ENCODE measurements around the gene ARL2. TPM values are rescaled to one million over a fixed set of nuclear protein-coding genes. Genes with fewer than 3 reads are reported as not detected.

Gene ARL2
- polyA plus RNA-seq, 1 donor: 83.3 TPM

DNA sequence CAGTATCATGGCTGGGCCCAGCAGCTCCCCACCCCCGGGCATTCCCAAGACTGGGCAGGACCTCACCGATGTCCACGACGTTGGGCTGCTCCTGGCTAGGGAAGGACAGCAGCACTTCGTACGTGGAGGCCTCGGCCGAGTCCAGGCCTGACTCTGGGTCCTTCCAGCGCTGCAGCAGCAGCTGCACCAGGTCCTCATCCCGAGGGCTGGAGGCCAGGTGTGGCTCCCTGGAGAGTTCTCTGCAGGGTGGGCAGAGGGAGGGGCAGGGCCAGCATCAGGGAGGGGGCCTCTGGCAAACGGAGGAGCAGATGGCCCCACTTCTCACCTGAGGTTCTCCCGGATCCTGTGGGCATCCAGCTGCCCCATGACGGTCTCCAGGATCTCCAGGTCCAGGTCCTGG is 44.1 kb downstream of the ARL2 start:
- H3K27ac ChIP-seq (ENCODE audit: low read length): no peak overlapping the region
- H3K9me3 ChIP-seq (ENCODE audit: control insufficient read depth, low read depth, low read length): no peaks in the 10 kb centered on the region
- no peak for DNase-seq
- no peaks in the 10 kb centered on the region for H3K36me3 ChIP-seq (ENCODE audit: control insufficient read depth, insufficient read depth, low read length)
- no CpG with 5 or more reads among the region's 13 CpGs for WGBS (ENCODE audit: insufficient coverage, low lambda C conversion rate)
- no peak overlapping the region for H3K4me3 ChIP-seq (ENCODE audit: low read length)
- peaks cover 32% of the 10 kb centered on the region for H3K4me1 ChIP-seq (ENCODE audit: control insufficient read depth, insufficient read depth, low read length)
- H3K27me3 ChIP-seq (ENCODE audit: control insufficient read depth, insufficient read depth, low read length): no peaks in the 10 kb centered on the region

DNA sequence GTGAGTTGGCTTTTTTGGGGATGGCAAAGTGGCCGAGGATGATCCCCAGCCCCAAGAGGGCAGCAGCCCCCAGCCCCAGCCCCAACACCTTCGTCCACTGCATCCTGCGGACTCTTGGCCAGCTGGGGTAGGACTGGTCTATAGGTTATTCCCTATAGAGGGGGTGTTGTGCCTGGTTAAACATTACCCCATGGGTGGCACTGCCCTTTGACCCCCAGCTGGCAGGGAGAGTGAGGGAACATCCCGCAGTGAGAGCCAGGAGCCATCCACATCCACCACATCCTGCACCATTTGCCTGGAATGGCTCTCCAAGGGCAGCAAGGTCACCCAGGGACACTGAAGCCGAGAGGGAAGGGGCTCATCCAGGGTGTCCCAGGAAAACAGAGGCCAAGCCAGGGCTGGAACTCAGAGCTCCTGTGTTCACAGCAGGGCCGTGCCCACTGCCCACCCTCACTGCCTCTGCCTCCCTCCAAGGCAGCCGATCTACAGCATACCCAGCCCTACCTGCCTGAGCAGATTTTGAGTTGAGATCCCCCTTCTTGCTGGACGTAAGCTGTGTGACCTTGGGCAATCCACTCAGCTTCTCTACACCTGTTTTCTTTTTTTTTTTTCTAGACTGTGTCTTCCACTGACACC is 44.6 kb downstream of the ARL2 start, which contains the start of gene NAALADL1:
TSS of gene NAALADL1 (minus strand) at position 135 of the 636 bp plus-strand sequence. CDS start at position 103, 32 bp downstream.
- no peak within 1 kb of the TSS for H3K4me3 ChIP-seq (ENCODE audit: low read length)
- no CpG with 5 or more reads among the region's 8 CpGs for whole genome bisulfite sequencing (ENCODE audit: insufficient coverage, low lambda C conversion rate)
- no peaks in the 10 kb centered on the region for H3K27me3 ChIP-seq (ENCODE audit: control insufficient read depth, insufficient read depth, low read length)
- H3K4me1 ChIP-seq (ENCODE audit: control insufficient read depth, insufficient read depth, low read length): peaks cover 31% of the 10 kb centered on the region
- H3K9me3 ChIP-seq (ENCODE audit: control insufficient read depth, low read depth, low read length): no peaks in the 10 kb centered on the region
- no peaks in the 10 kb centered on the region for H3K36me3 ChIP-seq (ENCODE audit: control insufficient read depth, insufficient read depth, low read length)
- DNase-seq: peak in 1 of 2 donors; percentile 37
- no peak within 1 kb of the TSS for H3K27ac ChIP-seq (ENCODE audit: low read length)

DNA sequence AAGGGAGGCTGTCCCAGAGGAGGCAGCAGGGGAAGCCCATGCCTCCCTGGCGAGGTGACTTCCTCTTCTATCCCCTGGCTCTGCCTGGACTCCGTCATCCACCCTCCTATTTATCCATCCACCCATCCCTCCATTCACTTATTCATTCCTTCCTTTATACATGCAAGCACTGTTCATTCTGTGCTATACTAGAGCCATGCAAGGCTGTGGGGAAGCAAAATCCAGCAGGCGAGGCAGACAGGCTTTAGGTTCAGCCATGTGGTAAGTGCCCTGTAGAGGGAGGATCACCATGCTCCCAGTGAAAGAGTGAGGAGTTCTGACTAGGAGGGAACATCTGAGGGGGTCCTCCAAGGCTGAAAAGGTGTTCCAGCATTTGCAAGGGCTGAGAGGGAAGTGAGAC is 45.6 kb downstream of the ARL2 start:
- H3K4me1 ChIP-seq (ENCODE audit: control insufficient read depth, insufficient read depth, low read length): peaks cover 21% of the 10 kb centered on the region
- H3K4me3 ChIP-seq (ENCODE audit: low read length): no peak overlapping the region
- no peak overlapping the region for H3K27ac ChIP-seq (ENCODE audit: low read length)
- no peaks in the 10 kb centered on the region for H3K9me3 ChIP-seq (ENCODE audit: control insufficient read depth, low read depth, low read length)
- no CpG with 5 or more reads among the region's 3 CpGs for WGBS (ENCODE audit: insufficient coverage, low lambda C conversion rate)
- DNase-seq: no peak
- no peaks in the 10 kb centered on the region for H3K36me3 ChIP-seq (ENCODE audit: control insufficient read depth, insufficient read depth, low read length)
- H3K27me3 ChIP-seq (ENCODE audit: control insufficient read depth, insufficient read depth, low read length): no peaks in the 10 kb centered on the region

DNA sequence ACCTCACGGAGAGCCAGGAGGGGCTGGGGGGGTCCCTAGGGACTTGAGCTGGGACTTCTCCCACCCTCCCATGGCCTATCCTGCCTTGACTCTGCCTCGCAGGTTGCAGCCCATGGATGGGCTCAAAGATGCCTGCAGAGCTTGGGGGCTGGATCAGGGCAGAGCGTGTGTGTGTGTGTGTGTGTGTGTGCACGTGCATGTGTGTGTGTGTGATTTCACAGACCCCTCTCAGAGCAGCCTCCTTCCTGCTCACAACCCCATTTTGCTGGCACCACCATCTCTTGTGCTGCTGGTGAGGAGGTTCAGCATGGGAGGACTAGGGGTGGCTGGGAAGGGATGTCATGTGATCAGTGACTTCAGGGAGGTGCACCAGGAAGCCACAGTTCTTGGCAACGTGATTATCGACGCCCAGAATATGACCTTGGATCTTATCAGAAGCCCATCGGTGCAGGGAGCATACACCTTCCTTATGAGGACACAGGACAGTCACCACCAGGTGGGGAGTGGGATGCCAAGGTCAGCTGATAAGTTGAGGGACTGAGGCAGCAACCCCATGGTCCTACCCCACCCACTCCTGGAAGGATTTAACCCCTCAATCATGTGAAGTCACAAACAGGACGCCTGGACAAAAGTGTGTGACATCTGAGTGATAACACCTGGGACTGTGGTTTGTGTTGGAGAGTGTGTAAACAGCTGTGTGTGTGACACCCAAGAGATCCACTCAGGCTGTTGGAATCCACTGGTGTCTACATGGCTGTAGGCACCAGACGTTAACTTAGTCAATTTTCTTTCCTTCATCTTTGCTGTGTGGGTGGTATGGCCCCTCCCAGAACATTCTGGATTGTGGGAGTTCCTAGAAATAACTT is 46.2 kb downstream of the ARL2 start:
- no CpG with 5 or more reads among the region's 10 CpGs for WGBS (ENCODE audit: insufficient coverage, low lambda C conversion rate)
- Histone ChIP-seq H3K4me1 (ENCODE audit: control insufficient read depth, insufficient read depth, low read length) (peaks cover 20% of the 10 kb centered on the region), H3K27ac (ENCODE audit: low read length) (no peak overlapping the region), H3K4me3 (ENCODE audit: low read length) (no peak overlapping the region), H3K9me3 (ENCODE audit: control insufficient read depth, low read depth, low read length) (no peaks in the 10 kb centered on the region), H3K27me3 (ENCODE audit: control insufficient read depth, insufficient read depth, low read length) (no peaks in the 10 kb centered on the region), H3K36me3 (ENCODE audit: control insufficient read depth, insufficient read depth, low read length) (no peaks in the 10 kb centered on the region)
- peak in 1 of 2 donors; percentile 61 for DNase-seq

DNA sequence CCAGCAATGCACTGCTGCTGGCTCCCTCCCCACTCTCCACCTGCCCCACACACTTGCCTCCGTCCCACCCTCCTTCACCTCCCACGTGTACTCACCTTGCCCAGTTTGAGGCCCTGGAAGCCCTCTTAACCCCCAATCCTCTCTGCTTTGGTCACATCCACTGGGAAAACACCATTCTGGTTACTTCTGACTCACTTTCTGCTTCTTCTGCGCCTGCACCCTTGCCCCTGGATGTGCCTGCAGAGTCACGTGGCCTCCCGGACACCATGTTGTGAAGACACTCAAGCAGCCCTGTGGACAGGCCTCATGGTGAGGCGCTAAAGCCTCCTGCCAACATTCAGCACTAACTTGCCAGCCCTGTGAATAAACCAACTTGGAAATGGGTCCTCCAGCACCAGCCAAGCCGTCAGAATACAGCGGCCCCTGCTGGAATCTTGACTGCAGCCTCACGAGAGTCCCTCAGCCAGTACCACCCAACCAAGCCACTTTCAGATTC is 47.0 kb downstream of the ARL2 start:
- Histone ChIP-seq H3K4me3 (ENCODE audit: low read length) (no peak overlapping the region), H3K27ac (ENCODE audit: low read length) (no peak overlapping the region), H3K4me1 (ENCODE audit: control insufficient read depth, insufficient read depth, low read length) (peaks cover 26% of the 10 kb centered on the region), H3K27me3 (ENCODE audit: control insufficient read depth, insufficient read depth, low read length) (no peaks in the 10 kb centered on the region), H3K9me3 (ENCODE audit: control insufficient read depth, low read depth, low read length) (no peaks in the 10 kb centered on the region), H3K36me3 (ENCODE audit: control insufficient read depth, insufficient read depth, low read length) (no peaks in the 10 kb centered on the region)
- no peak for DNase-seq
- WGBS (ENCODE audit: insufficient coverage, low lambda C conversion rate): 75% methylated on average over 2 of the region's 9 CpGs

DNA sequence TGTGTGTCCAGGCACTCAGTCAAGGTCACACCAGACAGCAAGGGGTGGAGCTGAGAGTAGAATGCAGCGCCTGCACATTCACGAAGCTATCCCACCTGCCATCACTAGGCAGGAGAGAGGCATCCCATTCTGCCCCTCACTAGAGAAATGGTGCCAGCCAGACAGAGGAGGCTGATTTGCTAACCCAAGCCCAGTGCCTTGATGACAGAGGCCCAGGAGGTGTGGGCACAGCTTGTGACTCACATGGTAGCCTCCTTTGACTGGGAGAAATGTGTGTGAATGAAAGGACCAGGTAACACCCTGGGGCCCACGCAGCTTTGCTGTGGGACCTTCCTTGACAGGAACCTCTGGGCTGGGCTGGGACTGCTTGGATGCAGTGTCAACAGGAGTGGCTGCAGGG is 49.6 kb downstream of the ARL2 start:
- H3K4me1 ChIP-seq (ENCODE audit: control insufficient read depth, insufficient read depth, low read length): peaks cover 28% of the 10 kb centered on the region
- H3K36me3 ChIP-seq (ENCODE audit: control insufficient read depth, insufficient read depth, low read length): no peaks in the 10 kb centered on the region
- no peak overlapping the region for H3K4me3 ChIP-seq (ENCODE audit: low read length)
- H3K27ac ChIP-seq (ENCODE audit: low read length): no peak overlapping the region
- no peaks in the 10 kb centered on the region for H3K9me3 ChIP-seq (ENCODE audit: control insufficient read depth, low read depth, low read length)
- WGBS (ENCODE audit: insufficient coverage, low lambda C conversion rate): no CpG with 5 or more reads among the region's 3 CpGs
- DNase-seq: no peak
- H3K27me3 ChIP-seq (ENCODE audit: control insufficient read depth, insufficient read depth, low read length): no peaks in the 10 kb centered on the region

DNA sequence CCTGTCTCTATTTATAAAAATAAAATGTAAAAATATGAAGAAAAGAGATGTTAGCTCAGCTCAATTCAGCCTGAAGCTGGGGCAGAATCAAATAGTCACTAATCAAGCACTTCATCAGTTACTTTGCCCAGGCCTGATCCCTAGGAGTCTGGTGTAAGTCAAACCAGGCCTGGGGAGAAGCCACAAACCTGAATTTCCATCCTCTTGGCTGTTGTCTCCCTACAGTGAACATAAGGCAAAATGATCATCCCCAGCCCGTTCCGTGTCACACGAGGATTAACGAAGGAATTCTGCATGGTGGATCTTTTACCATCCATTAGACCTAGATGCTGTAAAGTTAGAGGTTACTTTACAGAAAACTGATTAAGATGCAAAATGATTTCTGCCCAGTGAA is 50.9 kb downstream of the ARL2 start:
- no peaks in the 10 kb centered on the region for H3K9me3 ChIP-seq (ENCODE audit: control insufficient read depth, low read depth, low read length)
- no peak overlapping the region for H3K4me3 ChIP-seq (ENCODE audit: low read length)
- peaks cover 30% of the 10 kb centered on the region for H3K4me1 ChIP-seq (ENCODE audit: control insufficient read depth, insufficient read depth, low read length)
- no peaks in the 10 kb centered on the region for H3K27me3 ChIP-seq (ENCODE audit: control insufficient read depth, insufficient read depth, low read length)
- DNase-seq: no peak
- WGBS (ENCODE audit: insufficient coverage, low lambda C conversion rate): 93% methylated on average over 3 of the region's 4 CpGs
- H3K27ac ChIP-seq (ENCODE audit: low read length): no peak overlapping the region
- no peaks in the 10 kb centered on the region for H3K36me3 ChIP-seq (ENCODE audit: control insufficient read depth, insufficient read depth, low read length)

DNA sequence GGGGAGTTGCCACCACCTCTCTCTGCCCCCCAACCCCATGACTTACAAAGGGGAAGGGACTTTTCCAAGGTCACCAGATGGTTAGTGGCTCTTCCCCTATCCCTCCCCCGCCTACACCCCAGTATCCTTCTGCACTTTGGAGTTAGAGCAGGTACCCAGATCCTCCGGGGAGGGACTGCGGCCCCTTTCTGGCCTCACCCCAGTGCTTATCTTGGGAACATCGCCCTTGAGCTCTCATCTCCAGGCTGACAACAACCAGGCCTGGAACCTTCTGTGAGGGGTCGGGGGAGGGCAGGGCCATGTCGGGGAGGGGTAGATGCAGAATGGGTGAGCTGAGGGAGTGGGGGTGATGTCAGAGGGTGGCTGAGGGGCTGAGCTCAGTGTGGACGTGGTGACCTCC is 51.9 kb downstream of the ARL2 start:
- Histone ChIP-seq H3K4me1 (ENCODE audit: control insufficient read depth, insufficient read depth, low read length) (peaks cover 25% of the 10 kb centered on the region), H3K27ac (ENCODE audit: low read length) (peak overlapping the region; percentile 25)

DNA sequence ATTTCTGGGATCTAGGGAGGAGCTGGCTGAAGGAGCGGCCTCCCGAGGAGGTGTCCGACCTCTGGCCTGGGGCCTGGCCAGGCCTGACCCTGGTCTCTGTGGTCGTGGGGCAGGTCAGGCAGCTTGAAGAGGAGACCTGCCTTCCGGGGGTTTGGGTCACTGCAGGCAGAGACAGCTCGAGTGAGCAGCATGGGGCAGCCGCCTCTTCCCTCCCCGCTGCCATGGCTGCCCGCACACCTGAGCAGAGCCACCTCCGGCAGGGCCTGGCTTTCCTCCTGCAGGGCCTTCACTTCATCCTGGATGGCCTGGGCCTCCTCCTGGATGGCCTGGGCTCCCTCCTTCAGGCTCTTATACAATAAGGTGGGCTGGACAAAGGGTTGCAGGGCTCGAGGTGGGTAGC is 52.4 kb downstream of the ARL2 start:
- Histone ChIP-seq H3K9me3 (ENCODE audit: control insufficient read depth, low read depth, low read length) (no peaks in the 10 kb centered on the region), H3K27ac (ENCODE audit: low read length) (peak overlapping the region; percentile 25), H3K36me3 (ENCODE audit: control insufficient read depth, insufficient read depth, low read length) (no peaks in the 10 kb centered on the region), H3K27me3 (ENCODE audit: control insufficient read depth, insufficient read depth, low read length) (no peaks in the 10 kb centered on the region), H3K4me3 (ENCODE audit: low read length) (no peak overlapping the region), H3K4me1 (ENCODE audit: control insufficient read depth, insufficient read depth, low read length) (peaks cover 25% of the 10 kb centered on the region)
- DNase-seq: no peak
- no CpG with 5 or more reads among the region's 11 CpGs for WGBS (ENCODE audit: insufficient coverage, low lambda C conversion rate)

More for the DNA sequence above, 51.9 kb downstream of the ARL2 start:
- peak in 1 of 2 donors; percentile 50 for DNase-seq
- H3K9me3 ChIP-seq (ENCODE audit: control insufficient read depth, low read depth, low read length): no peaks in the 10 kb centered on the region
- WGBS (ENCODE audit: insufficient coverage, low lambda C conversion rate): no CpG with 5 or more reads among the region's 7 CpGs
- no peak overlapping the region for H3K4me3 ChIP-seq (ENCODE audit: low read length)
- H3K36me3 ChIP-seq (ENCODE audit: control insufficient read depth, insufficient read depth, low read length): no peaks in the 10 kb centered on the region
- no peaks in the 10 kb centered on the region for H3K27me3 ChIP-seq (ENCODE audit: control insufficient read depth, insufficient read depth, low read length)

DNA sequence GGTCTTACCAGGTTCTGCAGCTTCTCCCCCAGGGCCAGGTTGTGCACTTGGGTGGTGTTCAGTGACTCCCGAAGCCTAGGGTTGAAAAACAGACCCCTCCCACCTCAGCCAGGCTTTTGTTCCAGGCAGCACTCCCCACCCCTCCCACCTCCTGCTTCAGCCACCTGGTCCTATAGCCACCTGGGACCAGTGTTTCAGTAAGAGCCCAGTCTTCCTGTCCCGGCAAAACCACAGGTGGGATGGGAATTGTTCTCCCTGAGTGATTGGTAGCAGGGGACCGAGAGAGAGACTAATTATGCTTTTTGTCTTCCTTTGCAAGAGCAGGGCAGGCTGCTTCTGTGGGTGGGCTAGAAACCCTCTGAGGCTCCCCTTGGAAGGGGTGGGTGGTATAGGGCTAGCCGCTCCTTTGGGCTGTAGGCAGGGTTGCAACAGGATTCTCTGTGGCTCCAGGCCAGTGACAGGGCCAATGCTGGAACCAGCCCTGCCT is 52.9 kb downstream of the ARL2 start:
- Histone ChIP-seq H3K27me3 (ENCODE audit: control insufficient read depth, insufficient read depth, low read length) (no peaks in the 10 kb centered on the region), H3K4me1 (ENCODE audit: control insufficient read depth, insufficient read depth, low read length) (peaks cover 25% of the 10 kb centered on the region), H3K36me3 (ENCODE audit: control insufficient read depth, insufficient read depth, low read length) (no peaks in the 10 kb centered on the region), H3K9me3 (ENCODE audit: control insufficient read depth, low read depth, low read length) (no peaks in the 10 kb centered on the region), H3K4me3 (ENCODE audit: low read length) (no peak overlapping the region), H3K27ac (ENCODE audit: low read length) (no peak overlapping the region)
- no CpG with 5 or more reads among the region's 4 CpGs for WGBS (ENCODE audit: insufficient coverage, low lambda C conversion rate)
- no peak for DNase-seq
